SIG-M5 treated with dmso at 0.1 percent for 504 hours (cell line): ENCODE measurements around the gene DCT.
"Not testable (repeated sequence)": the region's sequence is repeated elsewhere in the genome, so short reads cannot be mapped to it uniquely, and the experiment has no call there.

ENCODE experiments used
- DNase-seq: peaks from one replicate; lab custom pipeline; 2025; ENCODE audit not compliant: unreplicated experiment; lab: John Stamatoyannopoulos, UW

The DCT gene

GRCh38 chr13:94479616-94480015, at the start of gene DCT:
TSS of gene DCT (minus strand) at chr13:94479682. CDS start at chr13:94479255, 427 bp downstream.
- no peak for DNase-seq

- not testable (repeated sequence) for DNase-seq
Measured at GRCh38 chr13:94526956-94527355, 47.5 kb upstream of the DCT start.

GRCh38 chr13:94525781-94526180, 46.3 kb upstream of the DCT start:
- DNase-seq: no peak

- DNase-seq: no peak
Measured at GRCh38 chr13:94524407-94524806, 44.9 kb upstream of the DCT start.

- DNase-seq: no peak
Measured at GRCh38 chr13:94520001-94520400, 40.5 kb upstream of the DCT start.

GRCh38 chr13:94516456-94516855, 37.0 kb upstream of the DCT start:
- DNase-seq: no peak

- DNase-seq: no peak
Measured at GRCh38 chr13:94515911-94516310, 36.4 kb upstream of the DCT start.

GRCh38 chr13:94515374-94515773, 35.9 kb upstream of the DCT start:
- DNase-seq: no peak

- DNase-seq: no peak
Measured at GRCh38 chr13:94513026-94513425, 33.5 kb upstream of the DCT start.

GRCh38 chr13:94505730-94506129, 26.2 kb upstream of the DCT start:
- no peak for DNase-seq

- DNase-seq: no peak
Measured at GRCh38 chr13:94503851-94504250, 24.4 kb upstream of the DCT start.

GRCh38 chr13:94498831-94499230, 19.3 kb upstream of the DCT start:
- not testable (repeated sequence) for DNase-seq

GRCh38 chr13:94495806-94496205, 16.3 kb upstream of the DCT start:
- no peak for DNase-seq

- DNase-seq: no peak
Measured at GRCh38 chr13:94494026-94494425, 14.5 kb upstream of the DCT start.

- DNase-seq: no peak
Measured at GRCh38 chr13:94487043-94487442, 7.6 kb upstream of the DCT start.

- DNase-seq: no peak
Measured at GRCh38 chr13:94483970-94484369, 4.5 kb upstream of the DCT start.

GRCh38 chr13:94481941-94482340, 2.5 kb upstream of the DCT start:
- DNase-seq: no peak

- peak; percentile 69 for DNase-seq
Measured at GRCh38 chr13:94480672-94481145, 1.2 kb upstream of the DCT start.

- DNase-seq: no peak
Measured at GRCh38 chr13:94478913-94479312, 569 bp downstream of the DCT start.

- no peak for DNase-seq
Measured at GRCh38 chr13:94470126-94470525, 9.4 kb downstream of the DCT start.

GRCh38 chr13:94464771-94465170, 14.7 kb downstream of the DCT start:
- DNase-seq: no peak

- DNase-seq: no peak
Measured at GRCh38 chr13:94462670-94463069, 16.8 kb downstream of the DCT start.

- DNase-seq: no peak
Measured at GRCh38 chr13:94459116-94459515, 20.4 kb downstream of the DCT start.

- no peak for DNase-seq
Measured at GRCh38 chr13:94455414-94455813, 24.1 kb downstream of the DCT start.
